ENCODE data around the gene C1QC.

The C1QC gene

DNA sequence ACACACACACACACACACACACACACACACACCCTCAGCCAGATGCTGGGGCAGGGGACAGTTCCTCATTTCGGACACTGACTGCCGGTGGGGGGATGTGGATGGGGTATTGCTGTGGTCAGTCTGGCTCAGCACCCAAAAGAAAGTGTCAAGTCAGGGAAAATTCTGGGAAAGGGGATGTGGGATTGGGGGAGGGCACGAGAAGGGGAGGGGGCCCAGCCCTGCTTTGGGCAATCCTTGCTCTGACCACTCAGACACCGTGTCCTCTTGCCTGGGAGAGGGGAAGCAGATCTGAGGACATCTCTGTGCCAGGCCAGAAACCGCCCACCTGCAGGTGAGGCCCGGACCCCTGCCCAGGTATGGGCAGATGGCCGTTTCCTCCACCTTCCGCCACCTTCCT is at the start of gene C1QC:
Gene C1QC (plus strand): TSS at position 253 of the 400 bp plus-strand sequence. CDS start 391 bp downstream, outside the sequence.
- DNase-seq (ENCODE audit: low read depth in 3 of 3), result no peak

DNA sequence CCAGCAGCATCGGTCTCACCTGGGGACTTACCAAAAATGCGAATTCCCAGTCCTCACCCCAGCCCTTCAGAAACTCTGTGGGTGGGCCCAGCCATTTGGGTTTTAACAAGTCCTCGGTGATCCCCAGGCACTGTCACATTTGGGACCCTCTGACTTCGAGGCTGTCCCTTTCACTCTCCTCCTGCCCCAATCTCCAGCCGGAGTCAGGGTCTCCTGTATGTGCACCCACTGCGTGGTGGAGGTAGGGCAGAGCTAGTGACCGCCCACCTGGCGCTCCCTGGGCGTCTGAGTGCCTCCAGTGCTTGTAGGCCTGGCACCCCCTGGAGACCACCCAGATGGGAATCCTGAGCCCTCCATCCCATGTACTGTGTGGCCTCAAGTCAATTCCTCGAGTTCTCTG is 49.0 kb upstream of the C1QC start:
- no peak for DNase-seq (ENCODE audit: low read depth in 3 of 3)

DNA sequence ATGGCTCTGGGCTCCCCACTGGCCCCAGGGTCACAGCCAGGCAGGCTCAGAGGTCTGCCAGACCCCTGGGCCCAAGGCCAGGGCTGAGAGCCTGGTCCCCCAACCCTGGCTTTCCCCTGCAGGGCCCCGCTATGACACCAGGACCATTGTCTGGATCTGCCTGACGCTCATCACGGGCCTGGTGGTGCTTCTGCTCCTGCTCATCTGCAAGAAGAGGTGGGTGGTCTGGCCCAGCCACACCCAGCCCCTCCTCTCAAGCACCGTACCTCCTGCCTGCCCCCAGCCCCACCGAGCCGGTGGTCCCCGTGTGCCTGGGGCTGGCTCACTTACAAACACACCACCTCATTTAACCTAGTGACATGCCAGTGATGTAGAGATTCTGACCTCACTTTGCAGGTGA is 48.3 kb upstream of the C1QC start:
- no peak for DNase-seq (ENCODE audit: low read depth in 3 of 3)

DNA sequence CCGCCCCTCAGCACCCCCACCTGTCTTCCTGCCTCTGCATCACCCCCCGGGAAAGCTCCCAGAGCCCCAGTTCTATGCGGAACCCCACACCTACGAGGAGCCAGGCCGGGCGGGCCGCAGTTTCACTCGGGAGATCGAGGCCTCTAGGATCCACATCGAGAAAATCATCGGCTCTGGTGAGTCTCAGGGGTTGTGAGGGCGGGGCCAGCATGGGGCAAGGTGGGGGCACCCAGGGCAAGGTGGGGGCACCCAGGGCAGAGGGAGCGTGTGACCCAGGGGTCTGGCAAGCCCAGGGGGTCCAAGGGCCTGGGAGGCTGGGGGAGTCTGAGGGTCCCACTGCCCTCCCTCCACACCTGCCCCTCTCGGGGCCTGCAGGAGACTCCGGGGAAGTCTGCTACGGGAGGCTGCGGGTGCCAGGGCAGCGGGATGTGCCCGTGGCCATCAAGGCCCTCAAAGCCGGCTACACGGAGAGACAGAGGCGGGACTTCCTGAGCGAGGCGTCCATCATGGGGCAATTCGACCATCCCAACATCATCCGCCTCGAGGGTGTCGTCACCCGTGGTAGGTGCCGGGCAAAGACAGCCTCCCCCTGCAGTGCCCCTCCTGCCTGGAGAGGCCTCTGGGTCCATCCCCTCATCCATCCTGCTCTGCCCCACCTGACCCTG is 46.0 kb upstream of the C1QC start:
- DNase-seq (ENCODE audit: low read depth in 3 of 3), result no peak

DNA sequence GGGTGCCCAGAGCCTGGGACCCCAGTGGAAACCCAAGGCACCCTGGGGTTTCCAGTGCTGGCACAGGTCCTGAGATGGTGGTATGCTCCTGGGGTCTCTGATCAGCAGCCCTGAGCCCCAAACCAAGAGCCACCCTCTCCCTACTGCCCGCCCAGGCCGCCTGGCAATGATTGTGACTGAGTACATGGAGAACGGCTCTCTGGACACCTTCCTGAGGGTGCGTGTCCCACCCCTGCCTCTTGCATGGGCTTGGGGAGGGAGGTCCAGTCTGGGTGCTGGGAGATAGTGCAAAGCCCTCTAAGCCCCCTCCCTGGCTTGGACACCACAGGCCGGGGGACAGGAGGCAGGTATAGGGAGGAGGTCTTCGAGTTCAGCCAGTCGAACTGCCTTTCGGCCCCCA is 45.4 kb upstream of the C1QC start:
- no peak for DNase-seq (ENCODE audit: low read depth in 3 of 3)

DNA sequence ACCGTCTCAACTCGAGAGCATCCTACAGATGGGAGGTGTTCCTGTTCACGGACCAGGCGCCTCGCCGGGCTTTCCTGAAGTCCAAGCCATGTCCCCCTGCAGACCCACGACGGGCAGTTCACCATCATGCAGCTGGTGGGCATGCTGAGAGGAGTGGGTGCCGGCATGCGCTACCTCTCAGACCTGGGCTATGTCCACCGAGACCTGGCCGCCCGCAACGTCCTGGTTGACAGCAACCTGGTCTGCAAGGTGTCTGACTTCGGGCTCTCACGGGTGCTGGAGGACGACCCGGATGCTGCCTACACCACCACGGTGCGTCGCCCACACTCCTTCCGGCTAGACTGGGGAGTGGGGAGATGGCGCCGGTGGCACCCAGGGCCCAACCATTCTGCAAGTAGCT is 44.7 kb upstream of the C1QC start:
- DNase-seq (ENCODE audit: low read depth in 3 of 3), result no peak

DNA sequence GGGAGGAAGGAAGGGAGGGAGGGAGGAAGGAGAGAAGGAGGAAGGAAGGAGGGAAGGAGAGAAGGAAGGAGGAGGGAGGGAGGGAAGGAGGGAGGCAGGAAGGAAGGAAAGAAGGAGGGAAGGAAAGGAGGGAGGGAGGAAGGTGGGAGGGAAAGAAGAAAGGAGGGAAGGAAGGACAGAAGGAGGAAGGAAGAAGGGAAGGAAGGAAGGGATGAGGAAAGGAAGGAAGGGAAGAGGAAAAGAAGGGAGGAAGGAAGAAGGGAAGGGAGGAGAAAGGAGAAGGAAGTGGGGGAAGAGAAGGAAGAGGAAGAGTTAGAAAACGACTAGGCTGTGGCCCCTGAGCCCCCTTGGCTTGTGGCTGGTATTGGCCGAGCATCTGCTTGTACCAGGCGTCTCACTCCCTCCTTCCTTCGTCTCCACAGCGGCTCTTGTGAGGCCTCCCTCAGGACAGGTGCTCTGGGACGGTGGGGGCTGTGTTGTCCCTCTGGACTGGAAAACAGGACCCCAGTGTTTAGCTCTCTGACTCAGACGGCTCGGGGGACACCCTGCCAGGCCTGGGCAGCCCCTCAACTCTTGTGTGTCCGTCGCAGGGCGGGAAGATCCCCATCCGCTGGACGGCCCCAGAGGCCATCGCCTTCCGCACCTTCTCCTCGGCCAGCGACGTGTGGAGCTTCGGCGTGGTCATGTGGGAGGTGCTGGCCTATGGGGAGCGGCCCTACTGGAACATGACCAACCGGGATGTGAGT is 43.2 kb upstream of the C1QC start:
- no peak for DNase-seq (ENCODE audit: low read depth in 3 of 3)

DNA sequence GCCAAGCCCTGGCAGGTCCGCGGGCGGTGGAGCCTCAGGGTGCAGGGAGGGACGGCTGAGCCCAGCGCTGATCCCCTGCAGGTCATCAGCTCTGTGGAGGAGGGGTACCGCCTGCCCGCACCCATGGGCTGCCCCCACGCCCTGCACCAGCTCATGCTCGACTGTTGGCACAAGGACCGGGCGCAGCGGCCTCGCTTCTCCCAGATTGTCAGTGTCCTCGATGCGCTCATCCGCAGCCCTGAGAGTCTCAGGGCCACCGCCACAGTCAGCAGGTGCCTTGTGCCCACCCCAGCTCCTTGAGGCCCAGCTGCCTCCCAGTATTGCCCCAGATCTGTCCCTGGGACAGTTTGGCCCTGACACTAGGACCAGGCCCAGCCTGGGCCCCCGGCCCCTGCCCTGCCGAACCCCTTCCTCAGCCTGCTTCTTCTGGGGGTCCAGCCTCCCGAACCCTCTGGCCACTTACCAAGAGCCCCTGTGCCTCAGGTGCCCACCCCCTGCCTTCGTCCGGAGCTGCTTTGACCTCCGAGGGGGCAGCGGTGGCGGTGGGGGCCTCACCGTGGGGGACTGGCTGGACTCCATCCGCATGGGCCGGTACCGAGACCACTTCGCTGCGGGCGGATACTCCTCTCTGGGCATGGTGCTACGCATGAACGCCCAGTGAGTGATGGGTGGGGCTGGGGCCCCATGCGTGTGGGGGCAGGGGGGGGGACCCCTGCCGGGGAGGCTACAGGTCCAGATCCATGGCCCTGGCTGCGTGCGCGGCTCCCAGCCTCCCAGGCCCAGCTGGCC is 42.4 kb upstream of the C1QC start:
- DNase-seq (ENCODE audit: low read depth in 3 of 3), result no peak

DNA sequence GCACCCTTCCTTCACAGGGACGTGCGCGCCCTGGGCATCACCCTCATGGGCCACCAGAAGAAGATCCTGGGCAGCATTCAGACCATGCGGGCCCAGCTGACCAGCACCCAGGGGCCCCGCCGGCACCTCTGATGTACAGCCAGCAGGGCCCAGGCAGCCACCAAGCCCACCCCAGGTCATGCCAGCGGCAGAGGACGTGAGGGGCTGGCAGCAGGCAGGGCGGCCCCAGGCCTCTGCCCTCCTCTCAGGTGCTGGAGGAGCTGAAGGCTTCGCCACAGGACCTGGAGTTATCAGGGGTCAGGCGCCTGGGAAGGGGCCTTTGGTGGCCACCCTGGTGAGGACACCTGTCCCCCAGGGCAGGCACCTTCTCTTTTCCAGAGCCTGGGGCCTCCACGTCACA is 41.8 kb upstream of the C1QC start:
- no peak for DNase-seq (ENCODE audit: low read depth in 3 of 3)

DNA sequence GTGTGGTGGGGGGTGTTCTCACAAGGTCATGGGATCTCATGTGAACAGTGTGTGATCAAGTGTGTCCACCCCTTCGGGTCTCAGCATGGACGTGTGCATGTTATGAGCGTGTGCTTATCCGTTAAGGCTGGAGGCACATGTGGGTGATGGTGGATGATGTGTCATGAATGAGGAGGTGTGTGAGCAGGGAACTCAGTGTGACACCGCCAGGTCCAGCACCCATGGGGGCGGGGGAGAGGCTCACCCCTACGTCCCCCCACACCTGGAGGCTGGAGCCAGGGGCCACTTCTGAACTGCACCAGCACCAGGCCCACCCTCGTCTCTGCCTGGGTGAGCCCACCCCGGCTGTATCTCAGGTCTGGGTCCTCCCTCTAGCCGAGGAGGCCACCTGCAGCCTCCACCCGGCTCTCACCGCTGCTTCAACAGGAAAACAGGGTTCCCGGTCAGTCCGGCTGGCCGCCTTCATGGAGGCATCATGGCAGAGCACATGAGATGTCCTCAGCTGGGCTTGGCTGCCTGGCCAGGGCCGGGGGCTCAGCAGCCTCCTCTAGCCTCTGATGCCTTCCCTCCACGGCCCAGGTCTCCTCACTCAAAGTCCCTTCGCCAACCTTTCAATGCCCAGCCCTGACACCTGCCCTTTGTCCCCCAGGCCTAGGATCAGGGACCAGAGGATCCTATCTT is 41.2 kb upstream of the C1QC start:
- no peak for DNase-seq (ENCODE audit: low read depth in 3 of 3)

DNA sequence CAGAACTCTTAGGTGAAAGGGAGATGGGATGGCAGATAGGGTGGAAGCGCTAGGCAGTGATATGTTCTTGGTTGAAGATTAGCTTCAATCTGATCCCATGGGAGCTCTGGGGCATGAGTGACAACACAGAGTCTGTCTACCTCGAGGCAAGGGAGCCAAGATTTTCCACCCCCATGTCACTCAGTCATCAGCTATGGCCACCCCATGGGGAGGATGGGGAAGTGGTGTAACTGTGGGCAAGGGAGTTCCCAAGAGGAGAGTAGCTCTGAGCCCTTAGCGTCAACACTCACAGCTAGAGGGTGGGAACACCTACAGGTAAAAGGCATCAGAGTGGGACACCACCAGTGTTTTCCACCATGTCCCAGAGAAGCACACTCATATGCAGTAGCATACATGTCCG is 37.3 kb upstream of the C1QC start:
- DNase-seq (ENCODE audit: low read depth in 3 of 3), result no peak

DNA sequence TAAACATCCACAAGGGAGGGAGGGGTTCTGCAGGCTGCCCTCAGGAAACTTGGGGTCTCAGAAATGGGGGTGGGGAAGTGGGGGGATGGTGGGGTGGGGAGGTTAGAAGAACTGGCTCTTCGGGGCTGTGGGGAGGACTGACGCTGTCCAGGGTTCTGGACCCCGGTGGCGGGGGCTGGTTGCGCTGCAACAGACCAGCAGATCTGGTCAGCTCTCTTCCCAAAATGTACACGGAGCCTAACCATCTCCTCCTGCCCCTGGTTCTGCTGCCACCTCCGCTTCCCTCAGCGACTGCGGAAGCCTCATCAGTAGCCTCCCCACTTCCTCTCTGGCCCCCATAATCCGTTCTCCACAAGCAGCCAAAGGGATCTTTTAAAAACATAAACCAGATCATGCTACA is 36.3 kb upstream of the C1QC start:
- DNase-seq (ENCODE audit: low read depth in 3 of 3), result no peak

DNA sequence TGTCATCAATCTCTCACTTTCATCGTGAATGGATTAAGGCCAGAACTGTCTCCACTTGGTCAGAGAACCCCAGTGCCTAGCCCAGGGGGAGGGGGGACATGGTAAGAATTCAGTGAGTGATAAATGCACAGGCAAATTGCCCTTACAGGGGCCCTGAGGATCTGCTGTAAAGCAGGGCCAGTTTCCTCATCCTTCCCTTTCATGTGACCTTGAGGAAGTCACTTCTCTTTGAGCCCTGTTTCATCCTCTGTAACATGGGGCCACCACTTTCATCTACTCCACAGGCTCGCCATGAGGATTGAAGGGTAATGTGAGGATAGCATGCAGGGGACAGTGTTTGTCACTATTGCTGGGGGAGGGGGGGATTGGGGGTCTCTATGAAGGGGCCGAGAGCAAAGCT is 35.1 kb upstream of the C1QC start:
- no peak for DNase-seq (ENCODE audit: low read depth in 3 of 3)

DNA sequence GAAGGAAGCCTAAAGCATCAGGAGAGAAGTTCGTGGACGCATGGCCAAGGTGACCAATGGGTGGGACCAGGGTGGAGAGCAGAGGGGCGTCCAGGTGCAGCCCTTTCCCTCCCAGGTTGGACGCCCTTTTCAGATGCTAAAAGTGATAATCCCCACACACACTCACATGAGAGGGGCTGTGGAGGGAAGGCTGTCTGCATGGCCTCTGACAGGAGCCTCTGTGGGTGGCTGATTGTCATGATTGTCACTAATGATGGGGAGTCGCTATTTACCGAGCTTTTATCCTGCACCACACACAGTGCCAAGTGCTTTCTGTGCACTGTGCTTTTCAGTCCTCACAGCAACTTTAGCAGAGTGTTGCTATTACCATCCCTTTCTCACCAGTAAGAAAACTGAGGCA is 34.1 kb upstream of the C1QC start:
- DNase-seq (ENCODE audit: low read depth in 3 of 3), result no peak

DNA sequence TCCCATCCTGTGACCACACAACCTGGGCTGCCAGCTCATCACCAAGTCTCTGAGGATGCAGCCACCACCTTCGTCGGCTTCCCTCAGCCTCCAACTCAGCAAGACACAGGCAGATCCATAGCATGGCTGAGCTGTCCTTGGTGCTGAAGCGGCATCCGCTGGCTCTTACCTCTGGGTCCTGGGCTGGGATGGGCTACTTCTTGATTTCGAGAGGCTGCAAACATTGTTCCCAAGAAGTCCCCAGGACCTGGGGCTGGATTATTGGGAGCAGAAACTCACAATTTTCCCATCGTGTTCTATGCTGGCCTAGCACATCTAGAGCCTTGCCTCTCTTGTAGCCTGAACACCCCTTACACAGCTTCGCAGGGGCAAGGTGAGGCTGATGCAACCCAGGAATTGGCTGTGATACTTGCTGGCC is 31.9 kb upstream of the C1QC start:
- no peak for DNase-seq (ENCODE audit: low read depth in 3 of 3)

DNA sequence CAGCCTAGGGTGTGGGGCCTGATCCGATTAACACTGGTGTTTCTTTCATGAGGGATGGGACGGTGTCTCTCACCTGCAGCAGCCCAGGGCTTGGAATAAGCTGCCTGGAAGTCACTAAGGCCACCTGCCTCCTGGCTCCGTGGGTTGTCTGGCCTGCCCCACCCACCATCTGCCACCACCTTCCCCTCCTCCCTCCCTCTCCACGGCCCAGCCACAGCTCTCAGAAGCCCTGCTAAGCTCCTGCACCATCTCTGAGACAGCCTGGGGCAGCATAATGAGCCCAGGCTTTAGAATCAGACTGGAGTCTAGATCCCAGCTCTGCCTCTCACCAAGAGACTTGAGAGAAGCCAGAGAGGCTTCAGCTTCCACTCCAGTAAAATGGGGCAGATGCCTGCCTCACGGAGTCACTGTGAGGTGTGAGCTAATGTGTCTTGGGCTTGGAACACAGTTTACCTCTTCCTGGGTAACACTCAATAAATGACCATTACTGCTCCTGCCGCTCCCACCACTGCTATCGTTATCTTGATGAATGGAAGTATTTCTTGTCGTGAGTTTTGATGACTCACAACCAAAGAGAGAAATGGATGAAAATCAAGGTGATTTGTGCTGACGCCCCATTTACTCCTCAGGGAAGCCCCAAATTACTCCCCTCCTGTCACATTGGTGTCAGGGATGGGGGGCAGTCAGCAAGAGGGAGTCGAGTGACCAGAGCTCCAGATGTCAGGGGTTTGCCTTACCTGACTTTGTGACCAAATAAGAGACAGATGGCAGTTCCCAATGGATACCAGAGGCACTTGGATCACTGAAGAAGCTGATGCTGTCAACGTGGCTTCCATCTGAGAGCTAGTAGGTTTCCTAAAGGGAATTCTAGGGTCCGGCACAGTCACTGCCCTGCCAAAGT is 30.5 kb upstream of the C1QC start:
- DNase-seq (ENCODE audit: low read depth in 3 of 3), result no peak

DNA sequence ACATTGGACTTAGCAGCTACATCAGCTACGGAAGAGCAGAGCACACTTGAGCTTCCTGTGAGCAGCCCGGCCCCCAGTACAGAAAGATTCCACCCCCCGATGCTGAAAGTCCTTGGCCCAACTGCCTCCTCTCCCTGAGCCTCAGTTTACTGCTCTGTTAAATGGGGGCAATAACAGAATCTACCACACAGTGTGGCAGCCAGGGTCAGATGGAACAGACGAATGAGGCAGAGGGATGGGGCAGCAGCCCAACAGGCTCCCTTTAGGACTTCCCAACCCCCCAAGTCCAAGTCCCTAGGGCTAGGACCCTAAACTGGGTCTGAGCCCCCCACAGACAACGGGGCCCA is 29.9 kb upstream of the C1QC start:
- no peak for DNase-seq (ENCODE audit: low read depth in 3 of 3)

DNA sequence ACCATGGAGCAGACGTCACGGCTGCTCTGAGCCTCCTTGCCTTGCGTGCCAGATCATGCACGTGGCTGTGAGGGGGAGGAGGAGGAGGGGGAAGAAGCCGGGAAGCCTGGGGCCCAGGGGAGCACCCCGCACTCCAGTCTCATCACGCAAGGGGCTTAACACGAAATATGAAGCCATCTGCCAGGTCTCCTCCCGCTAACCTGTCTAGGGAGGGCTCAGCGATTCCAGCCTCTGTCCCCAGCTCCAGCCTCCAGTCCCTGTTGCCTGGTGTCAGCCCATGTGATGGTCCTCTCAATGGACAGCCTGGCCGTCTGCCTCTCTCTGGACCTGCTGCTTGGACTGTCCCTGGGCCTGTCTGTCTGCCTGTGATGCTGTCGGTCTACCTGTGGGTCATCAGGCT is 29.5 kb upstream of the C1QC start:
- no peak for DNase-seq (ENCODE audit: low read depth in 3 of 3)

DNA sequence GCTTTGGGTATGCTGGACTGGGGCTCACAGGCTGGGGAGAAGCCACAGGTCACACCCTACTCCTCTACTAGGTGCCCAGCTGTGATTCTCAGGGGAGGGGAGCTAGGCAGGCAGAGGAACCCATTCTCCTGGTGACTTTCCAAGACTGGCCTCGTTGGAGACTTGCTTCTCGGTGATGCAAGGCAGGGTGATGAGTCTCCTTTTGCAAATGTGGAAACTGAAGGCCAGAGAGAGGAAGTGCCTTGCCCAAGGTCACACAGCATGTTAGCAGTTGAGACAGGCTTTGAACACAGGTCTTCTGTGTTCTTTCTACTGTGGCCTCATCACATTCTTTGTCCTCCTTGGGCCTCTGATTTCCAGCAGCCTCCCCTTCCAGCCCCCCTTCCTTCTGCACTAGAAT is 27.5 kb upstream of the C1QC start:
- no peak for DNase-seq (ENCODE audit: low read depth in 3 of 3)

DNA sequence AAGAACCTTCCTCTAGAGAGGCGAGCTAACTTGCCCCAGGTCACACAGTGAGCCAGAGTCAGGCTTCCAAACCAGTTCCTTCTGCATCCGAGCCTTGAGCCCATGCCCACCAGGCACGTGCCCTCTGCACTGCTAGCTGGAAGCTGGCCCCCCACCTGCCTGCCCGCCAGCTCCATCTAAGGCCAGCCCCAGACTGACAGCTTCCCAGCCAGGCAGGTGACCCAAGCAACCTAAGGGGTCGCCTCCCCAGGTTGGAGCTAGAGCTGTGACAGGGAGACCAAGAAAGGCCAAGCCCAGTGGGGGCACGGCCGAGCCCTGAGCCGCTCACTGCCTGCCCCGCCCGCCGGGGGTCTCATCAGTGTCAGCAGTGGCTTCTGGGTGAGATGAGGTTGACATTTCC is 26.9 kb upstream of the C1QC start:
- no peak for DNase-seq (ENCODE audit: low read depth in 3 of 3)

DNA sequence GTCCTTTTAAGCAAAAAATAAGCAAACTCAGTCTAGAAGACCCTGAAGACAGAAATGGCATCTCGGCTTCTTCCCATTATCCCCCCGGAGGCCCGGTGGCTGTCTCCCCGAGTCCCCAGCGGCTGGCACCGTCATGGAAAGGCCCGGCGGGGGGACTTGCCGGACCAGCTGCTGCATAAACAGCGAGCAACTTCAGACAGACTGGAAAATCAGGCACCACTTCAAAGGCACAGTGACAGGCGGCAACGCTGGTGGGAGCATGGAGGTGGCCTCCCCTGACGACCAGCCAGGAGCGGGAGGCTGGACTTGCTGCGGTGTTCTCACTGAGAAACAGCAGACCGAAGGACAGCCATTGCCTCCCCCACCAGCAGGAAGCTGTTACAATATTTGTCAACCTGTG is 25.4 kb upstream of the C1QC start:
- DNase-seq (ENCODE audit: low read depth in 3 of 3), result no peak
